ENCODE results near the gene WDR87. TPM values are rescaled to one million over a fixed set of nuclear protein-coding genes. Genes with fewer than 3 reads are reported as not detected.

WDR87 gene
- total and polyA plus RNA-seq, 2 donors (not counting 3 experiments of a cell fraction or from before 2014, with no cell fraction given): not detected

DNA sequence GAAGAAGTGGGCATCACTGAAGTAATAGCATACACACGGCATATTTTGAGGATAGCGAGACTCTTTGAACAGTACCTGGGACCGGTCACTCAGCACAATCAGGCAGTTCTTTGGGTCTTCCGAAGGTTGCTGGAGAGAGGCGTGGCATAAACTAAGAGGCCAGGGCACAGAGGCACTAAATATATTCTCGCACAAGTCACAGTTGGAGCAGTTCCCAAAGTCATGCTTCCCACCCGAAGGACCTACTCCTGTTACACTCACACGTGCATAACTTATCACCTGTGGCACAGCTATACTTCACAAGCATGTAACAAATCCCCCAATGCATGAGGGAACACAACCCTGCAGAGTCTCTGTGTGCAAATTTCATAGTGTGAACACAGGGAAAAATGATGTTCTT, 10.2 kb downstream of the WDR87 start:
- FAIRE-seq: no peak

More for the DNA sequence above, 10.2 kb downstream of the WDR87 start:
- no peak overlapping the region for H3K9ac ChIP-seq (replicated peaks; ENCODE audit: extremely low read depth, insufficient read depth, low read length)
- no peaks in the 10 kb centered on the region for H3K79me2 ChIP-seq (ENCODE audit: control insufficient read depth, insufficient read depth, low read length)
- TF ChIP-seq JUN (IDR thresholded peaks at IDR 0.05; ENCODE audit: borderline replicate concordance, insufficient read depth, insufficient read length, low read depth) (no peak), MYC (IDR thresholded peaks at IDR 0.05; ENCODE audit: low read depth, low read length) (no peak), POLR2AphosphoS5 (IDR thresholded peaks at IDR 0.05; ENCODE audit: insufficient read depth, low read depth, low read length) (no peak), POLR2A (IDR thresholded peaks at IDR 0.05; ENCODE audit: low read depth, low read length) (no peak), FOS (IDR thresholded peaks at IDR 0.05; ENCODE audit: borderline replicate concordance, insufficient read depth, low read length) (no peak), EZH2 (IDR thresholded peaks at IDR 0.05; ENCODE audit: borderline replicate concordance, low read depth, low read length, severe bottlenecking) (no peak), GATA2 (IDR thresholded peaks at IDR 0.05; ENCODE audit: insufficient read depth, insufficient read length, low read depth, low read length) (no peak)
- TF ChIP-seq, protein P1, sequence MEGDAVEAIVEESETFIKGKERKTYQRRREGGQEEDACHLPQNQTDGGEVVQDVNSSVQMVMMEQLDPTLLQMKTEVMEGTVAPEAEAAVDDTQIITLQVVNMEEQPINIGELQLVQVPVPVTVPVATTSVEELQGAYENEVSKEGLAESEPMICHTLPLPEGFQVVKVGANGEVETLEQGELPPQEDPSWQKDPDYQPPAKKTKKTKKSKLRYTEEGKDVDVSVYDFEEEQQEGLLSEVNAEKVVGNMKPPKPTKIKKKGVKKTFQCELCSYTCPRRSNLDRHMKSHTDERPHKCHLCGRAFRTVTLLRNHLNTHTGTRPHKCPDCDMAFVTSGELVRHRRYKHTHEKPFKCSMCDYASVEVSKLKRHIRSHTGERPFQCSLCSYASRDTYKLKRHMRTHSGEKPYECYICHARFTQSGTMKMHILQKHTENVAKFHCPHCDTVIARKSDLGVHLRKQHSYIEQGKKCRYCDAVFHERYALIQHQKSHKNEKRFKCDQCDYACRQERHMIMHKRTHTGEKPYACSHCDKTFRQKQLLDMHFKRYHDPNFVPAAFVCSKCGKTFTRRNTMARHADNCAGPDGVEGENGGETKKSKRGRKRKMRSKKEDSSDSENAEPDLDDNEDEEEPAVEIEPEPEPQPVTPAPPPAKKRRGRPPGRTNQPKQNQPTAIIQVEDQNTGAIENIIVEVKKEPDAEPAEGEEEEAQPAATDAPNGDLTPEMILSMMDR (IDR thresholded peaks at IDR 0.05; ENCODE audit: extremely low read depth in 1 of 2, insufficient read depth in 1 of 2, low read depth in 1 of 2, low read length in 2 of 2): no peak
- TF ChIP-seq, protein P2, sequence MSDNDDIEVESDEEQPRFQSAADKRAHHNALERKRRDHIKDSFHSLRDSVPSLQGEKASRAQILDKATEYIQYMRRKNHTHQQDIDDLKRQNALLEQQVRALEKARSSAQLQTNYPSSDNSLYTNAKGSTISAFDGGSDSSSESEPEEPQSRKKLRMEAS (IDR thresholded peaks at IDR 0.05; ENCODE audit: insufficient read depth, insufficient read length): no peak
- no peak overlapping the region for H3K27ac ChIP-seq (ENCODE audit: insufficient read depth, low read depth, low read length)
- intact Hi-C loops (cut with micrococcal nuclease): loop anchor here (5.0 kb wide), 1 partner anchor 421 kb away; the partner anchor contains the start of genes KCNK6 and YIF1B
- no peak overlapping the region for H3K4me2 ChIP-seq (ENCODE audit: insufficient read depth, low read length)
- BruUV-seq (replicated peaks): no TSS peak
- peaks cover 0 to 2% of the 10 kb centered on the region in 2 experiments for H3K27me3 ChIP-seq (ENCODE audit: control insufficient read depth in 2 of 2, insufficient read depth in 2 of 2, low read length in 2 of 2)
- no peak overlapping the region for H2AFZ ChIP-seq (ENCODE audit: low read depth, low read length)
- DNase-seq (ENCODE audit: low read depth, low spot score): no peak
- no peaks in the 10 kb centered on the region for H3K36me3 ChIP-seq (ENCODE audit: control insufficient read depth in 2 of 2, extremely low read depth in 1 of 2, insufficient read depth in 2 of 2, low read length in 2 of 2)
- CTCF ChIA-PET: interaction anchor here (1.4 to 1.9 kb wide), 2 partner anchors 116 to 248 kb away, joined by 3 to 4 read pairs; partner anchors contain the start of gene ZNF573
- H3K9me1 ChIP-seq (replicated peaks; ENCODE audit: control insufficient read depth, extremely low read depth, insufficient read depth, low read length): no peaks in the 10 kb centered on the region
- H4K20me1 ChIP-seq (replicated peaks; ENCODE audit: control insufficient read depth, extremely low read depth, insufficient read depth, low read length): no peaks in the 10 kb centered on the region
- no peaks in the 10 kb centered on the region for H3K4me1 ChIP-seq (ENCODE audit: control insufficient read depth, extremely low read depth, insufficient read depth, low read length)
- H3K4me3 ChIP-seq (replicated peaks in 1 of 3; ENCODE audit: insufficient read depth in 1 of 3, low read depth in 1 of 3, low read length in 3 of 3): no peak overlapping the region
- no peaks in the 10 kb centered on the region for H3K9me3 ChIP-seq (replicated peaks; ENCODE audit: control insufficient read depth, insufficient read depth, low read length)
- dilution Hi-C loops (cut with MboI; ENCODE audit: extremely low pct_ligation_motif_present, low sequenced_read_pairs): no loop called here
- POLR2A ChIA-PET: no interaction called here

All from endothelial cell of umbilical vein (primary cell).